A172 (cell line): Measurements from ENCODE around the gene KYAT1. TPM values are rescaled to one million over a fixed set of nuclear protein-coding genes. Genes with fewer than 3 reads are reported as not detected.
A peak's percentile ranks its signal among the peaks of the same experiment; 100 is the strongest.

Source experiments
- DNase-seq: peaks from one replicate; pipeline ENCODE4 v3.0.0-alpha.2; 2015; ENCODE audit warnings: low spot score
- total RNA-seq: library from RNA; depleted of rRNA; stranded (reverse); fragments of >200 nt; shearing (Covaris generic); gene quantifications from 2 replicates; pipeline ENCODE4 v1.2.3, GENCODE V29; 2014

KYAT1 gene
- total RNA-seq, 1 experiment from 2014 or later: 19.5 TPM

DNA sequence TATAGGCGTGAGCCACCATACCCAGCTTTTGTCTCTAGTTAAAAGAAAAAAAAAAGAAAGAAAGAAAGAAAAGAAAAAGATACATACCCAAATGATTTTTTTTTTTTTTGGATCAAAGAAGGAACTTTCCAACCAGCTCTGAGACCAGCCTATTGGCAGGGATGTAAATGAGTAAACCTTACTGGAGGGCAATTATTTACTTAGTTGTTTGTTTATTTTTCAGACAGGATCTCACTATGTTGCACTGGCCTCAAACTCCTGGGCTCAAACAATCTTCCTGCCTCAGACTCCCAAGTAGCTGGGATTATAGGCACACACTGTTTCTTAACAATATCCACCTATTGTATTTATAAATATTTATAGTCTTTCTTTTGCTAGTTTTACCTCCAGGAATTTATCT, 41.2 kb downstream of the KYAT1 start:
- no peak for DNase-seq

DNA sequence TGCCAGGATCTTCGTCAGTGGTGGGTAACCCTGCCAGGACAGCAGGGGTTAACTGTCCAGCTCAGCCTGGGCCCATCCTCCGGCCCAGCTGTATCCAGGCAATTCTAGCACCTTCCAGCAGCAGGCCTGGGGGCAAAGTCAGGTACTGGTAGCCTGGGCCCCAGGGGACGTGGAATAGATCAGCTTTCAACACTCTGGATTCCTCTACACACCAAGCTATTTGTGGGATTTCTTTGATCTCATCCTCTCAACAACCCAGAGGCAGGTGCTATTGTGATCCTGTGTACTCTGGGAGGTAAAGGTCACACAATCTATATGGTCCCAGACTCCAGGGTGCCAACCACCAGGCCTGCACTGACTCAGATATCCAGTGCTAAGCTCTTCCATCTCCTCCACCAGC, 43.4 kb downstream of the KYAT1 start:
- DNase-seq: no peak

DNA sequence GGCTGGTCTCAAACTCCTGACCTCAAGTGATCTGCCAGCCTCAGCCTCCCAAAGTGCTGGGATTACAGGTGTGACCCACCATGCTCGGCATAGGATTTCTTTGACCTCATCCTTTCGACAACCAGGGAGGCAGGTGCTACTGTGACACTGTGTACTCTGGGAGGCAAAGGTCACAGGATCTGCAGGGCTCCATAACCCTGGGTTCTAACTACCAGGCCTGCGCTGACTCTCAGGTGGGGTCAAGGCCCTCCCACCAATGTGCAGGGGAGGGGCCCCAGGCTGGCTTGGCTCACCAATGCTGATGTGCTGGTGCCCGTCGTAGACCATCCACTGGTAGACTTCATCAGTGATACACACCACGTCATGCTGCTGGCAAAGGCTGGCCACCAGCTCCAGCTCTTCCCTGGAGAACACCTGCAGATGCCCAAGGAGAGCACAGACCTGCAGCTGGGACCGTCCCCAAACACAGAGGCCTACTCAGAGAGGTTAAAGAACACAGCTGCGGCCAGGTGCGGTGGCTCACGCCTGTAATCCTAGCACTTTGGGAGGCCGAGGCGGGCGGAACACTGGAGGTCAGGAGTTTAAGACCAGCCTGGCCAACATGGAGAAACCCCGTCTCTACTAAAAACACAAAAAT, 45.1 kb downstream of the KYAT1 start:
- DNase-seq: no peak

DNA sequence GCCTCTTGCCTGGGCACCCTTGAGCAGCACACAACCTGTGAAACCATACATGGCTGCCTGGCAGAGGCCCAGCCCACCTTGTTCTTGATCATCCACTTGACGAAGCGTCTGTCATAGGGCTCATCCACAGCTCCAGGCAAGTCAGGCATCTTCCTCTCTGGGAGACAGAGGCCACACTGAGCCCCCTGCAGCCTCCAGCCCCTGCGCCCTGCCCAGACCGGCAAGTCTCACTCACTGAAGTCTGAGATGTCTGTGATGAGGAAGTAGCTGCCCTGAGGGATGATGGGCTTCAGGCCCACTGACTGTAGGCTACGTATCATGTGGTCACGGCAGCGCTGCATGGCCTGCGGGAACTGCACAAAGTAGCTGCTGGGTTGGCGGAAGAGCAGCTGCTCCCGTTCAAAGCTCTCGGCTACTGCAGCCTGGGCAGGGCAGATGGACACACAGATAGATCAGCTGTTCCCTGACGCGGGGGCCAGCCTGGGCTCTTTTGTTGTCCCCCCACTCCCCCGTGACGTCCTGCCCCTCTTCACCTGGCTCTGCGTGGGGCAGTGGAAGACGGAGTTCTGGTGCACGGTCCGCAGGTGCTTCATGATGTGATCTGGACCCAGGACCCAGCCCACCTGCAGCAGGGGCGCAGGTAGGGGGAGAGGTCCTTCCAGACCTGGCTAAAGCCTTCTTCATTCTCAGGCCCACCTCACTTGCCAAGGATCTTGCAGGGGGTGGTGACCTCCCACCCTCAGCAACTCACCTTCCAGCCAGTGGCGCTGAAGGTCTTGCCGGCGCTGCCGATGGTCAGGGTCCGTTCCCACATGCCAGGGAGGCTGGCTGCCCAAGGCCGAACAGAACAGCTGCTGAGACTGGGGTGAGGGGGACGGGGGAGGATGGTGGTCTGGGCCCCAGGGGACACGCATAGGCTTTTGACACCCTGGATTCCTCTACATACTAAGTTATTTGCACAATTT, 46.2 kb downstream of the KYAT1 start:
- no peak for DNase-seq

DNA sequence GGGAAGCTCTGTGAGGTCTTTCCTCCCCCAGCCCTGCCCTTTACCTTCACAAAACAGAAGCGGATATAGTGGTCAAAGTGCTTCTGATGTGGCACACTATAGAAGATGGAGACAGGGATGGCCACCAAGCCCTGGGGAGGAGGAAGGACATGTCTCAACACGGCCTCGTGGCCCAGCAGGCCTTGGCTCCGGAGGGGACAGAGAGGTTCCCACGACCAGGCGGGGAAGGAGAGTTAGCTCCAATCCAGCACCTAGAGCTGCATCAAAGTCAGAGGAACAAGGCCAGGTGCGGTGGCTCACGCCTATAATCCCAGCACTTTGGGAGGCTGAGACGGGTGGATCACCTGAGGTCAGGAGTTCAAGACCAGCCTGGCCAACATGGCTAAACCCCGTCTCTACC, 48.1 kb downstream of the KYAT1 start:
- no peak for DNase-seq

DNA sequence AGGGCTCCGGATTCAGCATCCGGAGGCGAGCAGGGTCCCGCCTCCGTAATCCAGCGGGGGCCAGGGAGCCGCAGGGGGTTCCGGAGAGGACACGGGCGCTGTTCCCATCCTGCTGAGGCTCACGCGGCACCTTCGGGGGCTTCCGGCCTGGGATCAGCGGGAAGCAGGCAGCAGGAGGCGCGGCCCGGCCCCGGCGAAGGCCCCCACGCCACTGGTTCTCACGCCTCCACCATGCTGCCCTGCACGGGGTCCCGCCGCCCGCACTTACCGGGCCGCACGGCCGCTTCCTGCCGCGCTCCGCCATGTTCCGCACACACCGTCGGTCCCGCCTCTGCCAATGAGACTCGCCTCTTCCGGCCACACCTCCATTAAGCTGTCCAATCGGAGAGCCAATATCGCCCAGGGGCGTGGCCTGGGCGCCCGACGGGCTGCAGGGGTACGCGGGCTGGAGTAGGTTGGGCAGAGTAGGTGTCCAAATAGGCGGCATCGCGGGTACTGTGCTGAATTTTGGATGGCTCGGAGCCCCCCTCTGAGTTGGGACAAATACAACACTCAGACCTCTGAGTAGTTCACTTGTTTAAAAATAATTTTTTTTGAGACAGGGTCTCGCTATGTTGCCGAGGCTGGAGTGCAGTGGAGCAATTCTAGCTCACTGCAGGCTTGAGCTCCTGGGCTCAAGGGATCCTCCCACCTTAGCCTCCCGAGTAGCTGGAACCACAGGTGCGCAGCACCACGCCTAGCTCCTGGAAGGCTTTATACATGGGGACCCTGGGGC, 52.1 kb downstream of the KYAT1 start, which contains the start of gene SPOUT1:
Gene SPOUT1 (minus strand): TSS at position 318 of the 775 bp plus-strand sequence. CDS start 14 bp downstream, at position 304.
- peak; percentile 89 for DNase-seq

DNA sequence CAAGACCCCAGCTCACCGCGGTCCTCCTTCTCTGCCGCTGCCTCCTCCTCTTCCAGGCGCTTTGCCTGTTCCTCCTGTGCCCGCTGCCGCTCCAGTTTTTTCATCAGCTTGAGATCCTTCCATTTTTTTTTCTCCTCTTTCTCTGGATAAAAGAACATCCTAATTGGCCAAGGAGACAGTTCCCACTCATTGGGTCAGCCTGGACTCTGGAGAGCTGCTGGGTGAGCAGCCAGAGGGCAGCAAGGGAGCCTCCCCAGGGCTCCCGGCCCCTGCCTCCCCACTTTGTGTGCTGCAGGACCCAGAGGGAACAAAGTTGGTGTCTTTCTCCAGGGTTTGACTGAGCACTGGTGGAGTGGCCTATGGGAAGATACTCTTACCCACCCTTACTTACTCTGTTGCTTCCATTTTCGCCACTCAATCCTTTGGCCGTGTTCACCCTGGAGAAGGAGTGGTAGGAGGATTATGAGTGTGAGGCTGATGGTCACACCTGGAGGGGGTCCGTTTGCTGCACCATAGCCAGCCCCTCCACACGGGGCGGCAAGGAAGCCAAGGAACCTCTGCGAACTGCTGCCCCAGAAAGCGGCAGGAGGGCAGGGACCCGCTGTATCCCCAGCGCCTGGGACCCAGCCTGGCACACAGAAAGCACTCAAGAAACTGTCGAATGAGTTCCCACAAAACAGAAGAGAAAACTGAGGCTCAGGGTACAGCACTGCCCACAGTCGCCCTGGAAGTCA, 52.9 kb downstream of the KYAT1 start:
- no peak for DNase-seq

DNA sequence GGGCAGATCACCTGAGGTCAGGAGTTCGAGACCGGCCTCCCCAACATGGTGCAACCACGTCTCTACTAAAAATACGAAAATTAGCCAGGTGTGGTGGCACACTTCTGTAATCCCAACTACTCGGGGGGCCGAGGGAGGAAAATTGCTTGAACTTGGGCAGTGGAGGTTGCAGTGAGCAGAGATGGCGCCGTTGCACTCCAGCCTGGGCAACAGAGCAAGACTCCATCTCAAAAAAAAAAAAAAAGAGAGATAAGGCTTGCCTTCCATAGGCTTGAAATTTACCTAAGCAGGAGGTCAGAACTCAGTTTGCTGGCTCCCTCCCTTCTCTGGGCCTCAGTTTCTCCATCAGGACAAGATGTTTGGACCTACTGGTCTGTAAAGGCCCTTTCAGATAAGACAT, 53.5 kb downstream of the KYAT1 start:
- DNase-seq: no peak

DNA sequence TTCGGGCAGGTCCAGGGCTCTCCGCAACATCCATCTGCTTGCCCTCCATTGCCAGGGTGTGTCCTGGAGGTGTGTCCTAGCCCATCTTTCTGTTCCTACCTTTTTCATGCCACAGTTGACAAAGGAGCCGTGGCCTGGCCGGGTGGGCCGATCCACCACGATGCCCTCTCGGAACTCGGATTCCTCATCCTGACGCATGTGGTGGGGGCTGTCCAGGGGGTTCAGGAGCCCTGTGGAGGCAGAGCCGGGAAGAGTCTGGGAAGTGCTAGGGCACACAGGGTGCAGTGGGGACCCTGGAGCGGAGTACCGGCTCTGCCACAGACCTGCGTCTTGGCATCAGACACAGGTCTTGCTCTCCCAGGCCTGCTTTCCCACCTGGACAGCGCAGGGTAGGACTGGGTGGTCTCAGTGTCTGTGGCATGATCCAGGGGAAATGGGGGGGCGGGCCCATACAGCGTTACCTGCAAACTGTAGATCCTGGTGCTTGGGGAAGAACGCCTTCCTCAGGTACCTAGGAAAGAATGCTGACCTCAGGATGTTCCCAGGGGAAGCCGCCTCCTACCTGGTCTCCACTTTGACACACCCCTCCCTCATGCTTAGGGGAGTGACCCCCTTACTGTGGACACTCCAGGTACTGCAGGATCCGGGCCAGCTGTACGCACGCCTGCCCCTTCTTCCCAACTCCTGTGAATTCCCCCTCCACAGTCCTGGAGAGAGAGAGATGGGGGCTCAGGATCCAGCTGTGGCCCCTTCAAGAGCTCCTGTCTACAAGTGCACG, 55.6 kb downstream of the KYAT1 start:
- no peak for DNase-seq

DNA sequence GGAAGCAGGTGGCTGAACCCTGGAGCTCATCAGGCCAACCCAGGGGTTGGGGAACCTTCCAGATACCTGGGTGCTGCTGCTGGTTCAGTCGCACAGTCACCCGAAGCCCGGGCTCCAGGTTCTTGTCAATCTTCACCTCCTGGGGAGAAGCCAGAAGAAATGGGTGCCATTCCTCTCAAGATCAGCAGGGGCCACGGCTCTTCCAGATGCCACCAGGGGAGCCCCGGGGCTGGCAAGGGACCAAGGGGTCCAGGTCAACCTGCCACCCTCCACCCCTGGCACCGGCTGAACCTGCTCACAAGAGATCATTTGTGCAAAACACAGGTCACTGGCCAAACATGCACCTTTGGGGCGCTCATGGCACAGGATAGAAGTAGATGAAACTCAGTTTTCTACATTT, 56.8 kb downstream of the KYAT1 start:
- no peak for DNase-seq

DNA sequence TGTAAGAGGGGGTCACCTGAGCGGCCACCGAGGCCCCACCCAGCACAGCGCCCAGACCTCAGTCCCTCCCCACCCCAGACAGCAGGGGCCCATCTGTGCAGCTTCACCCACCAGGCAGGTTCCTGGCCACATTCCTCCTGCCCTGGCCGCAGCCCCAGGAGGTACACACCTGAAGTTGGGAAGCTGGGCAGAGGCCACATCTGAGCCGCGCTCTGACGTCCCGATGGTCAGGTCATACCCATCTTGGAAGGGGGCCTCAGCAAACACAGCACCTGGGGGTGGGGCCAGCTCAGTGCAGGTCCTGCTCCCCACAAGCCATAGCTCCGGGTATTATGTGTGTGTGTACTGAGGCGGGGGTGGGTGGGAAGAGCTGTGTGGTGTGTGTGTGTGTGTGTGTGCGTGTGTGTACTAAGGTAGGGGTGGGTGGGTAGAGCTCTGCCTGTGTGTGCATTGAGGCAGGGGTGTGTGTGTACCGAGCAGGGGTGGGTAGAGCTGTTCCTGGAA, 57.8 kb downstream of the KYAT1 start:
- DNase-seq: no peak

DNA sequence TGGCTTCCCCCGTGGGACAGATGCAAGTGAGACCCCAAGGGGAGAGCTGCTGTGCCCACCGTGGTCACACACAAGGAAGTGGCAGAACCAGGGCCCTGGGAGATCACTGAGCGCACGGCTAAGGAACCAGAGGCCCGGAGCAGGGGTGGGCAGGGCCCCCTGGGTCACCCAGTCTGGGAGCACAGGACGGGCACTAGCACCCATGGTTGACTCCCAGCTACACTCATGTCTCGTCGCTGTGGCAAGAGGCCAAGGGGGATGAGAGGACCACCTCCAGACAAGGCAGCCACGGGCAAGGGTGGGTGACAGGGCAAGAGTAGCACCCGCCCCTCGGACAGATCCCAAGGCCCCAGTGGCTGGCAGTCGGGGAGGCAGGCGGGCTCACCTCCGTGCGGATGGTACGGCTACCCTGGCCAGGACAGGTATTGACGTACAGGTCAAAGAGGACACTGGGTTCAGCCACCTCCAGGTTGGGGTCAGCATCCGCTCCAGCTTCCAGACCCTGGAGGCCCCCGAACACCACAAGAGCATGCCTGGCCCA, 58.3 kb downstream of the KYAT1 start:
- DNase-seq: no peak

DNA sequence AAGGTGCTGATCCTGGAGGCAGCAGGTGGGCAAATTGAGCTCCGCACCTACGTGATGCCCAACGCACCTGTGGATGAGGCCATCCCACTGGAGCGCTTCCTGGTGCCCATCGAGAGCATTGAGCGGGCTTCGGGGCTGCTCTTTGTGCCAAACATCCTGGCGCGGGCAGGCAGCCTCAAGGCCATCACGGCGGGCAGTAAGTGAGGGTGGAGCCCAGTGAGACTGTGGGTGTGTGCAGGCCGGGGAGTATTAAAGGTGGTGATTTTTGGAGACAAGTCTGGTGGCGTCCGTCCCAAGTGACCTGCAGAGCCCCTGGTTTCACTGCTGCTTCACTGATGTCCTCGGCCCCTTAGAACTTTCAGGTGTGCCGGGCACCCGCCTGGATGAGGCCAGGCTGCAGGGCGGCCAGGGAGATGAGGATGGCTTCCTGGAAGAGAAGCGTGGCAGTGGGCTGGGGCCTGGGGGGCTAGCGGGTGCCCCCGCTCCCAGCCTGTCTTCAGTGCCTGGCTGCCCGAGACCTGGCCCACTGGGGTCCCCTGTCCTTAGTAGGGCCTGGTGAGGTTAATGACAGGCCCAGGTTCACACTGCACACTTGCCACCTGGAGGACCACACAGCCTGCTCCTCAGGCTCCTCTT, 59.2 kb downstream of the KYAT1 start:
- DNase-seq: no peak

DNA sequence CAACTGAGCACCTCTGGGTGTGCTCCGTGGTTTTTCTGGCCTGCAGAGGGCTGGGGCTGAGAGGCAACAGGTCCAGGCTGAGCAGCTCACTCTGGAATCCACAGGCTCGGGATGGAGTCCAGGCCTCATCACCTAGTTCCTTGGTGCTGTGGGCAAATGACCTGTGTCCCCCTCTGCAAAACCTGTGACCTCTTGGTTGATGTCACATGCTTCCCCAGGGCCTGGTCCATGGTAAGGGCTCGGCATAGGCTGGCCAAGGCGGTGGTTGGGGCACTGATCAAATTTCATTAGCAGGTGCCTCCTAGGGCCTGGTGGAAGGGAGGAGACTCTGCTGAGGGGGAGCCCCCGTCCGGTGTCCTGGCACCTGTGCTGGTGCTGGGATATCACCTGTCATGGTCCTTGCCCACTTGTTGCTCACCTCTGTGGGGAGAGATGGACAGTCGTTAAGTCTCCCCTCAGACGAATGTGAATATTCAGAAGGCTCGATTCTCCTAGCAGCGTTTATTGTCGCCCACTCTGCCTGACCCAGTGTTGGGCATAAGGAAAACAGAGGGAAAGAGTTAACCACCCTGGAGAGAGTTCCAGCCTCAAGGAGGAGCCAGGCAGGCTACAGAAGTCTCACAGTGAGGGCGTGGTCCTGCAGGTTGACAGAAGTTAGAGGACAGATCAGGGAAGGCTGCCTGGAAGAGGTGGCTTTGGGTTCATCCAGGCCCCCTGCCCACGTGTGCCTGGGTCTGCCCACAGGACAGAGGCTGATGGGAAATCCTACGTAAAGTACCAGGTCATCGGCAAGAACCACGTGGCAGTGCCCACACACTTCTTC, 60.0 kb downstream of the KYAT1 start:
- no peak for DNase-seq

DNA sequence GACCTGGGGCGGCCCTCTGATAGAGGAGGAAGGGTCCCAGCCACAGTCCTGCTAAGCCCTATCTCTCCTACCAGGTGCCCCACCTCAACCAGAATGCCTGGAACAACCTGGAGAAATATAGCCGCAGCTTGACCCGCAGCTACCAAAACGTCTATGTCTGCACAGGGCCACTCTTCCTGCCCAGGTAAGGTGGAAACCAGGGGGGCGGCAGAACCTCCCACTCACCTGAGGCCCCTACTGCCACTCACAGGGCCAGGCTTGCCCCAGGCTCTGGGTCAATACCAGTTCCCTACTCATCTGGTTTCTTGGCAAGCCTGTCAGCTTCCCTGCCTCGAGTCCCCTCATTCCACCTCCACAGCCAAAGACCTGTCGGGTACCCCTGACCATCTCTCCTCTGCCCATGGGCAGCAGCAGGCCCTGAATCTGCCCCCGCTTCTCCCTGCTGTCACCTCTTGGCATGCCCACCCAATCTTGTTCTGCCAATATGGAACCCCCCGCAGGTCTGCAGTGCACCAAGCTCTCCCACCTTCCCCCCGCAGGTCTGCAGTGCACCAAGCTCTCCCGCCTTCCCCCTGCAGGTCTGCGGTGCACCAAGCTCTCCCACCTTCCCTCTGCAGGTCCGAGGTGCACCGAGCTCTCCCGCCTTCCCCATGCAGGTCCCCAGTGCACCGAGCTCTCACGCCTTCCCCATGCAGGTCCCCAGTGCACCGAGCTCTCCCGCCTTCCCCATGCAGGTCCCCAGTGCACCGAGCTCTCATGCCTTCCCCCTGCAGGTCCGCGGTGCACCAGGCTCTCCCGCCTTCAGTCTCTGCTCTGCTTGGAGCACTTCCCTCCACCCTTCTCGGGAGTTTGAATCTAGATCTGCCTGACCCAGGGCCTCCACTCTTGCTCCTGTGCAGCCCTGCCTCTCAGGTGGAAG, 60.8 kb downstream of the KYAT1 start:
- DNase-seq: no peak

DNA sequence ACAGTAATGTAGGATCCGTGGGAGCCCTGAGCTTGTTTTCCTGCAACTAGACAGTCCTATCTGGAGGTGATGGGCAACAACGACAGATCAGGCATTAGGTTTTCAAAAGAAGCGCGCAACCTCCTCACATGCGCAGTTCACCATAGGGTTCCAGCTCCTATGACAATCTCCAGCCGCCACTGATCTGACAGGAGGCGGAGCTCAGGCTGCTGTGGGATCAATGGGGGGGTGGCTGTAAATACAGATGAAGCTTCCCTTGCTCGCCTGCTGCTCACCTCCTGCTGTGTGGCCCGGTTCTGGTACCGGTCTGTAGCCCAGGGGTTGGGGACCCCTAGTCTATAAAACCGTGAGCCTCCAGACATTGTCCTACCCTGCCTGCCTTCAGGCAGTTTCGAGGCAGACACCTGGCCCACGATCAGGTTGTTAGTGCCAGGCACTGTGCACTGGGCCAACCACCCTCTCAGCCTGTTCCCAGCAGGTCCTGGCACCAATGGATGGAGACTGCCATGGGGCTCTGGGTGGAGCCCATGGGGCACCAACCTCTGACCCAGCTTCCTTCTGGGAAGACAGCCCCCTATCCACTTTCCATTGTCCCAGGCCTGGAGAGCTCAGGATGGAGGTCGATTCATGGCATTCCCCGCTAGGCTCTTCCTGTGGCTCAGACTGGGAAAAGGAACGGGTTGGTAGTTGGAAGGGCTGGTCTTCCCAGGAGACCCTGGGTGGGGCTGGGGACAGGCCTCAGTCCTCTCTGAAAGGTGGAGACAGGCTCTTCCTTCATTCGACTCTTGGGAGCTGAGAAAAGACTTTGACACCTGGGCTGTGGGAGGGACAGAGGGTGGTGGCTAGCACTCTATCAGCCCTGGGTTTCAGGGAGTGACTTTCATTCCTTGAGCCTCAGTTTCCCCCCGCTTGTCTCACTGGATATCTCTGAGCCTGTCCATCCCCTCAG, 61.8 kb downstream of the KYAT1 start:
- no peak for DNase-seq
